Measurements from ENCODE around the gene HRH3.

The HRH3 gene

DNA sequence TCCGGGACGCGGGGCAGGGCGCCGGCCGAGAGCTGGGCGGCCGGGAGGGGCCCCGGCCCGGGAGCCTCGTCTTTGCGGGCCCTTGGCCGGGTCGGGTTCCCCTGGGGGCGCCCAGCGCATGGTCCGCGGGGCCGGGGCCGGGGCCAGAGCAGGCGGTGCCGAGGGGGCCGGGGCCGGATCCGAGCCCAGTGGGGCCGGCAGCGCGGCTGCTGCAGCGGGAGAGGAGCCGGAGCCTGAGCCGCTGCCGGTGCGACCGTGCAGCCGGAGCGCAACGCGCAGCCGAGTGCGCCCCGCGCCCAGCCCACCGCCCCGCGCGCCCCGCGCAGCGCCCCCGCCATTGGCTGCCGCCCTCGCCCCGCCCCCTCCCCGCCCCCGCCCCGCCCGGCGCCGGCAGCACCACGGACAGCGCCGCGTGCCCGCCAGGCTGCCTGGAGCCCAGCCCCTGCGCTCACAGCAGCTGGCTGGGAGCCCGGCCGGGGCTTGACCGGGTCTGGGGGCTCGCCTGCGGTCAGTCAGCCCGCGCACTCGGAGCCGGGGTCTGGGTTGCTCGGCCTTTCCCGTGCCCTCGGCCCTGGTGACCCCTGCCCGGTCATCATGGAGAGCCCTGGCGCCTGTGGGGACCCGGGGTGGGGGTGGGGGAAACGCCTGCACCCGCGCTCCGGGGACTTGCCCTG is at the start of gene HRH3:
TSS of gene HRH3 (minus strand) at position 287 of the 674 bp plus-strand sequence. CDS start 308 bp downstream, outside the sequence.
- peak; percentile 6 to 24 for DNase-seq

DNA sequence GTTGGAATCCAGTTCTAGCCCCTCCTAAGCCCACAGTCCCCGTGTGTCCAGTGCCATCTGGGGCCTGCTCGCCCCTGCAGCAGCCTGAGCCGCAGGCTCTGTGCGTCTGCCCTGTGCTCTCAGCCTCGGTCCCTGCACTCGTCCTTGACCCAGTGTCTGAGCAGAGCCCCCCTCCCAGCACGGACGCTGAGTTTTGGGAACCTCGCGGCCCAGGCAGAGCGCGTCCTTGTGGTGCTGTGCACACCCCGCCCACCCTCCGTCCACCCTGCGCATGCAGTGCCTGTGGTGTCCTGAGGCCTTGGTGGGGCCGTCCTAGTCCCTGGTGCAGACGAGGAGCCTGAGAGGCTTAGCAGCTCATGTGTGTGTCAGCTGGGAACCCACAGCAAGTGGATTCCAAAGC is 49.8 kb upstream of the HRH3 start:
- DNase-seq, result no peak

DNA sequence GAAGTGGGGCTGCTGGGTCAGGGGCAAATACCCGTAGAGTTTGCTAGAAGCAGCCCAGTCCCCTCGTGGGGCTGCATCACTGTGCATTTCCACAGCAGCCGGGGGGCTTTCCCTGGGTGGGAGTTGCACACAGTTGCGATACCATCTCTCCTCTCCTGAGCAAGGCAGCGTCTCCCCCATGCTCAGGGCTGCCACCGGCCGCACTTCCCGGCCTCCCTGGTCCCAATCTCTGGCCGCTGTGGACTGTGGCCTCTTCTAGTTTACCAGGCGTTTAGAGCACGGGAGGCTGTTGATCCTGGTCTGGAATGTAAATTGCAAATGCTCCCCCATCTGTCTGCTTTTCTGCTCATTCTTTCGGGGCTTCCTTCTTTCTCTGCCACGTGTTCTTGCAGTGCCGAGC is 49.3 kb upstream of the HRH3 start:
- DNase-seq, result no peak

DNA sequence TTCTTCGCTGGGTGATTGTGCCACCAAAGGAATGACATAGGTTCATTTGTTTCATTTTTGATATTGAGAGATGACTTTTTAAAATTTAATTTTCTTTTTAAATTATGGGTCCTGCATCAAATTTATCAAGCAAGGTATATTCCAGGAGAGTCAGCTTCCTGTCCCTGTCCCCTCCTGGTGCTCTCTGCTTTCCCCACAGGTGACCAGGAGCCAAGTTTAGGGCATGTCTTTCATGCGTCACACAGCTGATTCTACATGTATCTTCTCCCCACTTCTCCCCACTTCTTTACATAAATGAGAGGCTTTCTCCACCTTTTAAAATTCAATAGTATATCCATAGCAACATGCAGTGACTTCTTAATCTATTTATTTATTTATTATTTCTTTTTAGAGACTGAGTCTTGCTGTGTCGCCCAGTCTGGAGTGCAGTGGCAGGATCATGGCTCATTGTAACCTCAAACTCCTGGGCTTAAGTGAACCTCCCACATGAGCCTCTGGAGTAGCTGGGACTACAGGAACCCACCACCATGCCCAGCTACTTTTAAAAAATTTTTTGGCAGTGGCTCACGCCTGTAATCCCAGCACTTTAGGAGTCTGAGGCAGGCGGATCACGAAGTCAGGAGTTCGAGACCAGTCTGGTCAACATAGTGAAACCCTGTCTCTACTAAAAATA is 48.3 kb upstream of the HRH3 start:
- DNase-seq, result no peak

DNA sequence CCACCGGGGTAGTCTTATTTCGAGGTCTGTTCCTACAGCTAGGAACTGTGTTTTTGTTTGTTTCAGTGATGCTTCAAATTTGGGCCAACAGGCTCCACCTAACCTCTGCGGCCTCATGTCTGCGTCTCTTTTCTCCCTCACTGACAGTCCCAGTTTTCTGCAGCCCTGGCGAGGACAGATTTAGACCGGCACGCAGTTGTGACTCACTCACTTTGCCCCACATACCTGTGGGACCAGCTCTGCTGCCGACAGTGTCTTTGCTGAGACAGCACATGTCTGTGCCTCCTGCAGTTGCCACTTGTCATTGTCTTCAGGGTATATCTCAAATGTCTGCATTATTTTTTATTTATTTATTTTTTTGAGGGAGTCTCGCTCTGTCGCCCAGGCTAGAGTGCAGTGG is 47.5 kb upstream of the HRH3 start:
- DNase-seq, result no peak

DNA sequence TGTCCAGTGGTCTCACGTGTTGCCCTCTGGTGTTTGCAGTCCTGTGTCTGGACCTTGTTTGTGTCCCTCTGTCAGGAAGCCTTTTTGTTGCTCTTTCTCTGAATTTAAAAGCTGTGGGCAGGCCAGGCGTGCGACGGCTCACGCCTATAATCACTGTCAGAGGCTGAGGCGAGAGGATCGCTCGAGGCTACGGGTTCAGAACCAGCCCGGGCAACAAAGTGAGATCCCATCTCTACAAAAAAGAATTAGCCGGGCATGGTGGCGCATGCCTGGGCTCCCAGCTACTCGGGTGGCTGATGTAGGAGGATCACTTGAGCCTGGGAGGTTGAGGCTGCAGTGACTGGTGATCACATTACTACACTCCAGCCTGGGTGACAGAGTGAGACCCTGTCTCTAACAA is 46.8 kb upstream of the HRH3 start:
- no peak for DNase-seq

DNA sequence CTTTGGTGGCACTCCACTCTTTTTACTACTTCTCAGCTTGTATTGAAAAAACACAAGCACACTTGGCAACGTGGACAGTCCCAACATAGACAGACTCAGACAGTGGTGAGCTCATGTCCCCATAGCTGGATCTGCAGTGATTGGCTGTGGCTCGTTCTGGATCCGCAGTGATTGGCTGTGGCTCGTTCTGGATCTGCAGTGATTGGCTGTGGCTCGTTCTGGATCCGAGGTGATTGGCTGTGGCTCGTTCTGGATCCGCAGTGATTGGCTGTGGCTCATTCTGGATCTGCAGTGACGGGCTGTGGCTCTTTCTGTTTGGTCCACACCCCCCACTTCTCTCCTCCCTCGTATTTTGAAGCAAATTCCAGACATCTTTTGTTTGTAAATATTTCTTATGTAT is 46.3 kb upstream of the HRH3 start:
- no peak for DNase-seq

DNA sequence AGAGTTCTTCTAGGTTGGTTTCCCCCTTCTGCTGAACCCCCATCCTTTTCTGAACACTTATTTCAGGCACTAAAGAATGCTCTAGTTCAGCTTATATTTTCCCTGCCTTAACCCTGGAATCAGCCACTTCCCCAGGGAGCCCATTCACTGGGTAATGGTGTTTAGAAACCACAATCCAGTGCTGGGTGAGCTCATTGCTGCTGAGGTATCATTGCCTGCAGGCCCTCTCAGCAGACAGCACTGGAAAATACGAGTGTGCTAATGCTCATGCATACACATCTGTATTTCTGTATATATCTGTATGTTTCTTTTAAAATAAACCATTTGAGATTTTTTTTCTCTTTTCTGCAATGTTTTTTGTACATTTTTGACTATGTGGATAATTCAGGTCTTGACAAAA is 45.3 kb upstream of the HRH3 start:
- DNase-seq, result no peak

DNA sequence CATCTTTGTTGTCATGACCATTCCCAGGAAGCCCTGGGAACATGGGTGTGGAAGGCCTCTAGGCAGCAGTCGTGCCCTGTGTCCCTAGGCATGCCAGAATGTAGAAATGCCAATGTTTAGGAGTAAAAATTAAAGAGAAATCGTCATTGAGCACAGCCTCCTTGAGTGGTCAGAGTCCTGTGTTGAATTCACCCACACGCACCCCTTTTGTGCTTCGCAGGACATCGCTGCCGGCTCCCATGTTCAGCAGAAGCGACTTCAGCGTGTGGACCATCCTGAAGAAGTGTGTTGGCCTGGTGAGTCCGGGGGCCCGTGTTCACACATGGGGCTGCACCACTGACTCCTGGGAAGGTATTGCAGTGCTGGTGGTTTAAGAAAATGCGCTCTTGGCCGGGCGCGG is 43.3 kb upstream of the HRH3 start:
- DNase-seq, result no peak

DNA sequence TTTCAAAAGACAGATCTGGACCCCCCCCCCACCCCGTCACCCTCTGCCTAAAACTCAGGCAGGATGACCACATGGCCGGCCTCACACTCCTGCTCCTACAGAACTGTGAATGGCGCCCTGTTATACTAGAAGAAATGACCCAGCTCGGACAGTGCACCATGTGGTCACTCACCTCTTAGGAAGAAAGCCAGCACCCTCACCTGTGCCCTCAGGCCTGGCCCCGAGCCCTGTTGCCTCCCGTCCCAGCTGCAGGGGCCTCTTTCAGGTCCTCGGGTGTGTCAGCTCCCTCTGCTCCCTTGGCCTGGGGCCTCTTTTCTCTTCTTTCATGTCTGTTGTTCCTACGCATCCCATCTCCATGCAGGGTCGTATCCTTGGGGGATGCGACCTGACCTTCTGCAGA is 42.0 kb upstream of the HRH3 start:
- DNase-seq, result no peak

DNA sequence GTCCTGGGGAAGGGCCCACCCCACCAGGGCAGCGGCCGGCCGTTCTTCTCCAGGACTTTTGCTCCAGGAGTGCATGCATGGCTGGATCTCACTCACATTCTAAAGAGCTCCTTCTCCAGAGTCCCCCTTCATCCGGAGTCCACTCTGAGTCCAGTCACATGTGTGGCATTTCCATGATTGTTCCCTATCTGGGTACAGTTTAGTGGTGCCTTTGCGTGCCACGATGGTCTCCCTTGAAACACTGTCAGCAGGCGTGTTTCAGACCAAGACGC is 39.2 kb upstream of the HRH3 start:
- DNase-seq, result no peak

DNA sequence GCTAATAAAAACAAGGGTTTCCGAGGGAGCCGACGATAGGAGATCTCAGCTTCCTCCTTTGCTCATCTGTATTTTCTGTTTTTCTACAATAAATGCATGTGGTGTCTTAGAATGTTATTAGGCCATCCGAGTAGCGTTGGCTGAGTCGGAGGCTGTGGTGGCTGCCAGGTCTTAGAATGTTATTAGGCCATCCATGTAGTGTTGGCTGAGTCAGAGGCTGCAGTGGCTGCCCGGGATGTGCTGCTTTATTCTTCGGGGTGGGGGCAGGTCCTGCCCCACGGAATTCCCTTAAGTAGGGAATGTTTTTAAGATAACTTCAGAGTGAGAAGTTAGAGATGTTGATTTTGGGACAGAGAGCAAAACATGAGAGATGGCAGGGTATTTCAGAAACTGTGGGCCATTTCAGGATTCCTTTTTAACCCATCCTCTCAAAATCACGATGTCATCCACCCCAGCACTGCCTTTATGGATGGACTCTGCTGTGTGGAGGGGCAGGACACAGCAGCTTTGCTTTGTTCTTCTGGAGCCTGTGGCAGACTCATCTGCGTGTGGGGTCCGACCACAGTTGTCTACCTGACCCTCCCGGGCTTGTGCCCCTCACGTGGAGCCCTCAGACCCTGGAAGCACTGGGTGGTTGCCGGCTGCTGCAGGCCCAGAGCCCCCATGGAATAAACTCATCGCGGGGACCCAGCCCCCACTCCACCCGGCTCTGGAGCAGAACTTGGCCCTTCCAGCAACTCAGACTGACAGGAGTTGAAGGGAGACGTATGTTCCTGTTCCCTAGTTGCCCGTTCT is 38.6 kb upstream of the HRH3 start:
- DNase-seq, result no peak

DNA sequence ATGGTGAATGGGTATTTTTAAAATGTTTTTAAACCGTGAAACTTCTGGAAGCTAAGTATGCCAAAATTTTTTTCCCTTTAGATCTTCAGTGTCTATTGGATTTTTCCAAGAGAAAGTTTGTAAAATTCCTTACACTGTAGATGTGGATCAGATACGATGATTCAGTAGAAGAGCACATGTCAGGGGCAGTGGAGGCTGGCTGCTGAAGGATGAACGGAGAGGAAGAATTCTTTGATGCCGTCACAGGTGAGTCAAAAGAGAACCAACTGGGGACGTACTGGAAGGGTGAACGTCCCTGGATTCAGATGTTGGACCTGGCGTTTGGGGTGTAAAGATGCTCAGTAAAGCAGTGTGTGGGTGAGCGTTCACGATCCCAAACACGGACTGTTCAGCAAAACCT is 35.9 kb upstream of the HRH3 start:
- no peak for DNase-seq

DNA sequence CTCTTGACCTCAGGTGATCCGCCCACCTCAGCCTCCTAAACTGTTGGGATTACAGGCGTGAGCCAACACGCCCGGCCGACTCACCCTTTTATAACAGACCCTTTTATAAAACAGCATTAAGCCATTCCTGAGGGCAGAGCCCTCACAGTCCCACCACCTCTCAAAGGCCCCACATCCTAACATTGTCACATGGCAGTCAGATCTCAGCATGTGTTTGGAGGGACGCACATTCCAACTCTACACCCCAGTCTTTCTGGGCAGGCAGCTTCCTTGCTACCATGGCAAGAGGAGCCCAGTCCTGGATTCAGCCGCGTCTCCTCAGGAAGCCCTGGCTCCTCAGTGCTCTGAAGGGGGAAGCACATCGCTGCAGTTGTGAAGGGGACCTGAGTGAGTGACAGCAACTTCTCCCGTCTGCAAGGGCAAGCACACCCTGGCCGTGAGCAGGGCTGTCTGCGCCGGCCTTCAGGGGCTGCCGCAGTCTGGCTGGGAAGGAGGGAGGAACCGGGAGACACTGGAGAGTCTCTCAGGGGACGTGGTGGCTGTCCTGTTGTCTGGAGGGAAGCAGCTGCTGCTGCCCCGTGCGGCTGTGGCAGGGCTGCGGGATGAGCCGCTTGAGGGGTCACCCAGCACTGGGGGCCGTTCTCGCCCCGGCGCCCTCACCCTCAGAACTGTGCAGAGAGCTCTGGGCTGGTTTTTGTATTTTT is 34.1 kb upstream of the HRH3 start:
- DNase-seq, result no peak

DNA sequence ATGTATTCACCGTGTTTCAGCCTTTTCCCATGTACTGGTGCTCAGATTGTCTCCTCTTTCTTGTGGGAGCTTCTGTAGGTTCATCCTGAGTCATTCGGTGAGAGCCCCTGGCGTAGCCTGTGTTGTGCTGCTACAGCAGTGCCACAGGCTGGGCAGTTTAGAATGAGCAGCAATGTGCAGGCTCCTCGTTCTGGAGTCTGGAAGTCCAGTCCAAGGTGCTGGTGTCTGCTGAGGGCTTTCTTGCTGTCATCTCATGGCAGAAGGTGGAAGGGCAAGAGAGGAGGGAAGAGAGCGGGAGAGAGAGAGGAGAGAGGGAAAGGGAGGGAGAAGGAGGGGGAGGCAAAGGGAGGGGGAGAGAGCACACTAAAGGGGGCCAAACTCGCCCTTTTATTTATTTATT is 33.3 kb upstream of the HRH3 start:
- DNase-seq, result no peak

DNA sequence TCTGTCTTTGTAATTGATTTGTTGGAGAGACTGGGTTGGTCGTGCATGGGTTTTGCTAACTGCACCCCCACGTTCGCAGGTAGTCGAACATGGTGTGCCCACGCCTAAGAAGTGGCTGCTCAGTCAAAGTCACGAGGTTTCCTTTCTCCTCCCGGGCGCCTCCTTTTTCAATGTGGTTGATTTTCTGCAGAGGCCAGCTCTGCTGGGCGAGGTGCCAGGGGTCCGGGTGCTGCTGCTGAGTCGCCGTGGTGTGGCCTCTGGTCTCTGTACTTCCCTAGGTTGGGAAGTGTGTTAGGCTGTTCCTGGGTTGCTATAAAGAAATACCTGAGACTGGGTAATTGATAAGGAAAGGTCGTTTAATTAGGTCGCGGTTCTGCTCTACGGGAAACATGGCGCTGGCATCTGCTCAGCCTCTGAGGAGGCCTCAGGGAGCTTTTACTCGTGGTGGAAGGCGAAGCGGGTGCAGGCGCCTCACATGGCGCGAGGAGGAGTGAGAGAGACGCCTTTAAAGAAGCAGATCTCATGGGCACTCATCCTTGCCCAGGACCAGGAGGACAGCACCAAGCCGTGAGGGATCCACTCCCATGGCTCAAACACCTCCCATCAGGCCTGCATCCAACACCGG is 32.4 kb upstream of the HRH3 start:
- peak in 1 of 2 experiments; percentile 6 for DNase-seq

DNA sequence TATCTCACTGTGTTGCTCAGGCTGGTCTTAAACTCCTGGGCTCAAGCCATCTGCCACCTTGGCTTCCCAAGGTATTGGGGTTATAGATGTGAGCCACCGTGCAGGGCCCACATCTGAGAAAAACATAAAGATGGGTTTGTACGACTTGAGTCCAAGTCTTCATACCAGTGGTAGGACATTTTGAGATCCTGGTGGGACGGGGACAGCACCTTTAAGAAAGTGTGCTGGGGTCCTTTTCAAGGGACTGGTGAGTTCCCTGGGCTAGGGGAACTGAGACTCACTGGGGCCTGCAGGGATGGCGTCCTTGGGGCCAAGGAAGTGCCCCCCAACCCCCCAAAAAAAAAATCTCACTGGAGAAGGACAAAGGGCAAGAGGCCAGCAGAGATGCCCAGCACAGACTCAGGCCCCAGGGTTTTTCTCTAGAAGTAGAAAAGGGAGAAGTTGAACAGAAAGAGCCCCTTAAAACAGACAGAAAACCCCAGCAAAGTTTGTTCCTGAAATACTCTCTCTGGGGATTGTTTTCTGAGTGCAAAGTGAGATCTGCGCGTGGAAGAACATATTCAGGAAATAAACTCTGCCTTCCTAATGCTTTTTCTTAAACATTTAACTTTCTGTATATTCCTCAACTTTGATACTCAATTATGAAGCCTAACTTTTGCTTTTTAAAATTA is 28.9 kb upstream of the HRH3 start:
- DNase-seq, result peak; percentile 16 to 21

DNA sequence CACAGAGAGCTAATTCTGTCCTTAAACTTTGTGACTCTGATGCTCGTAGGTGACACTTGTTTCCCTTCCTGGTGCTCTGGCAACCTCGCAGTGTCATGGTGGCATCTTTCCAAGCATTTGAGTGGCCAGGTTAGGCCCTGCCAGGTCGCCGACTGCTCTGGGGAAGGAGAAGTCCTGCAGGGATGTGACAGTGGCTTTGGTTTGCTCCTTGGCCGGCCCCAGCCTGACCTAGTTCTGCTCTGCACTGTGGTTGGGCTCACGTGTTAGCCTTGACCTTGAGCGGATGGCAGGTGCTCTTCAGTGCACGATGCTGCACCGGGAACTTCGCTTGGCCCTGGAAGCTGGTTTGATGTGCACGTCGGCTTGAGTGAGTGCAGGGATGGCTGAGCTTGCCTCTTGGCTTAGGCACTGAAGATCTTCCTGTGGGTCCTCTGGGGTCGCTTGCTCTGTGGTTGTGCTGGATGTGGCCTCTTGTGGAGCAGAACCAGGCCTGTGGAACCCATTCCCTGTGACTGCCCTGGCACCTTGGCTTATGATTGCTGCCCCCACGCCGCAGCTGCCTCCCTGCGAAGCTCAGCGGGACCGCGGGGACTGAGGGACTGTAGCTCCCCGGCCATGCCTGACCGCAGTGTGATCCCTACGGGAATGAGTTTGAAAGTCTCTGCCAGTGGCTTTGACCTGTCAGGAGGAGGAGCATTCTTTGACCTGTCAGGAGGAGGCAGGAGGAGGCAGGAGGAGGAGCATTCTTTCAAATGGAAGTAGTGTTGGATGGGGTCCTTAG is 27.0 kb upstream of the HRH3 start:
- DNase-seq, result no peak

DNA sequence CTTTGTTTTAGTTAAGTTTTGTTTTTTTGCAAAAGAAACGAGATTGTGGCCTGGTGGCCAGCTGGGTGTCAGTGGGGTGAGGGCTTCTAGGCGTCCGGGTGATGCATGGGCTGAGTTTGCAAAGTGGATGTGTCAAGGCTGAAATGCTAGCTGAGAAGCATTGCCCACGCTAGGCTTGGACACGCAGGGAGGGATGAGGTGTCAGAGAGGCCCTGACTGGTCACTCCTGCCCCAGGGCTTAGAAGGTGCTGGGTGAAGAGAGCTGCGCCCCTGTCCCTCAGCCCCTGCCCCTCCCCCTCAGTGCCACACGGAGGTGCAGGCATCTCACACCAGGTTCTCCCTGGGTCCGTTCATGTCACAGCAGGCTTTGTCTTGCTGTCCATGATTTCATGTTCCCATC is 26.4 kb upstream of the HRH3 start:
- DNase-seq, result no peak

DNA sequence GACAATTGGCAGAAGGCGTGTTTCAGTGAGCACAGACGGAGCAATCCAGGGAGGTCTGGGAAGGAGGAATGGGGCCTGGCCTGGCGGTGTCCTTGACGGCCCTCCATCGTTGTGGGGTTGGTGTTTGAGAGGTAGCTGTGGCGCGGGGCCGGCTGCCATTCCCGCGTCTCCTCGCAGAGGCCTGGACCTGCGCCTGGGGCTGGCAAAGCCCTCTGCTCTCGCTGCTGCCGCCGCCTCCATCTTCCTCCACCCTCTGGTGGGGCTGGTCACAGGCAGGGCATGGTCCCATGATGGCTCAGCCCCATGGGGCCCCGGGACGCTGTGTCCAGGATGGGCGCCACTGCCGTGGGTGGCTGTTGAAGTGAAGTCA is 25.8 kb upstream of the HRH3 start:
- DNase-seq, result no peak

DNA sequence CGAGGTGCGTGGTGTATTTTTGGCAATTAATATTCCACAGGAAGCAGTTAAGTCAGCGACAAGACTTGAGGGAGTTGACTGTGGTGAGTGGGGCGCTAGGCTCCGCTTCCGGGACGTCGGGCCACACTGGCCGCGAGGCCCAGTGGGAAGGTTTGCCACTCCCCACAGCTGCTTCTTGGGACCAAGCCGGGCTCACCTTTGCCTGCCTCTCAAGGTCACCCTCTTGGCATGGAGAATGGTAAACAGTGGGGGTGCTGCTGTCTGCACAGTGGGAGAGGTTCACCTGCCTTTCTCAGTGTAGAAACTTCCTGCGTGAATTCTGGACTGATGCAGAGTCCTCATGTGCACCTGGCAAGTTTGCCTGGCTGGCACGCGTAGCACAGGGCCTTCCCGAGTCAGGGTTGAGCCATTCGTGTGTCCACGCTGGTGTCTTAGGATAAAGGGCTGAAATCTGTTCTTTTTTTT is 24.6 kb upstream of the HRH3 start:
- peak; percentile 16 to 20 for DNase-seq
